ENCODE measurements around the gene HSPA4L.

The HSPA4L gene

GRCh38 chr4:127870281-127870680 is 88.2 kb downstream of the HSPA4L start:
- no peak for DNase-seq (ENCODE audit: low read depth in 2 of 2)

GRCh38 chr4:127870688-127871087 is 88.6 kb downstream of the HSPA4L start:
- DNase-seq (ENCODE audit: low read depth in 2 of 2) = no peak

DNA sequence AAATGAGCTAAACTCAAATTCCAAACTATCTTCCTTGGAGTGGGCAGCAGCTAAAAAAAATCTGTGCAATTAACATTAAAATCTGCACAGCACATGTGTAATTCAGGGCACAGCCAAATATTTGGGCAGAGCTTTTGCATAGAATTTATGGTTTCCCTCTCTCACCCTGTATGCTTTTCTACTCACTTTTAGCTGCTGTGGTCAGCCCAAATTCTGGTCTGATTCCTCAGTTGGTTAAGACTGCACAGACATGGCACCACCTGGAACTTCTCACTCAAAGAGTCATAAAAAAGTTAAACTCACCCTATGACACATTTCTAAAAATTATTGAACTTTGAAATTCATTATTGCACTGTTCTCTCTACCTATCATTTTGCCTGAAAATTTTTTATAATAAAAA is 93.7 kb downstream of the HSPA4L start:
- DNase-seq (ENCODE audit: low read depth in 2 of 2) = no peak

DNA sequence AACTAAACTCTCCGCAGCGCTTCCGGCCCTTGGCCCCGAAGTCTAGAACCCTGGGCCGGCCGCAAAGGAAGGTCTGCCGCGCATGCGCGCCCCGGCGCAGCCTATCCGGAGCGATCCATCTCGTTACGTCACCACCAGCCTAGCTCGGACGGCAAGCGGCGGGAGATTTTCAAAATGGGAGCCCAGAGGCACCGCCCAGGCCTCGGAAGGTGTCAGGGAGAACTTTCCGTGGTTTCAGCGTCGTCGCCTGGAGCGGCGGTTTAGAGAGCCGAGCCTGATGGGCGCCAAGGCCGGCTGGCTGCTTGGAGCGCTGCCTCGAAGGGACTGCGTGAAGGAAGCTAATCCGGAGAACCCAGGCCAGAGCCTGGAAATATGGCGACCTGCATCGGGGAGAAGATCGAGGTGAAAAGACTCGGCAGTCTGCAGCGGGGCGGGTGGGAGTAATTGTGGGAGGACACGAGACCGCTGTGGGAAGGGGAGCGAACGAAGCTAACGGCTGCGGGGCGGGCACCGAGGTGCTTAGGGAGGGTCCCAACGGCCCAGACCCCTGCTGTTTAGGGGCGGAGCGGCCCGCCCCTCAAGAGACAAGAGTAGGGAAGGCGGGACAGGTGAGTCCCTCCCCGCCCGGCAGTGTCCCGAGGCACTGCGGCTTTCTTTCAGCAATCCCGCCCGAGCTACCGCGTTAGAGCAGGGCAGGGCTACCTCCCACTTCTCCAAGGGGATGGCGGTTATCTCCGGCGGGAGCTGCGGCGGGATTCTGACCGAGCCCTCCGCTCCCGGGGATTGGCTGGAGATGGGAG is 98.8 kb downstream of the HSPA4L start, which contains the start of gene PLK4:
TSS of gene PLK4 (plus strand) at position 131 of the 800 bp plus-strand sequence. CDS start at position 373, 242 bp downstream.
- peak; percentile 91 for DNase-seq (ENCODE audit: low read depth in 2 of 2)

DNA sequence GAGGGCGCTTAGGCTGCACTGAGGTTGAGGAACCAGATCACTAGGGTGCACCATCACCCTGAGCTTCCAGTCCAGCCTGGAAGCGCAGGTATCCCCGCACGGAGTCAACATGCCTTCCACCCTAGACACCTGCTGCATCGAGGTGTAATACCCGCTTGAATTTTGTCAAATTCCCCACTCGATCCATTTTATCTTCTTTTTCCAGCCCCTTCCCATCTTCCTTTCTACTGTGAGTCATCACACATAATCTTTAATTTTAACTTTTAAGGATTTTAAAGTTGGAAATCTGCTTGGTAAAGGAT is 99.4 kb downstream of the HSPA4L start:
- no peak for DNase-seq (ENCODE audit: low read depth in 2 of 2)

- DNase-seq (ENCODE audit: low read depth in 2 of 2) = no peak
Measured at GRCh38 chr4:127888559-127888958, 106.4 kb downstream of the HSPA4L start.

DNA sequence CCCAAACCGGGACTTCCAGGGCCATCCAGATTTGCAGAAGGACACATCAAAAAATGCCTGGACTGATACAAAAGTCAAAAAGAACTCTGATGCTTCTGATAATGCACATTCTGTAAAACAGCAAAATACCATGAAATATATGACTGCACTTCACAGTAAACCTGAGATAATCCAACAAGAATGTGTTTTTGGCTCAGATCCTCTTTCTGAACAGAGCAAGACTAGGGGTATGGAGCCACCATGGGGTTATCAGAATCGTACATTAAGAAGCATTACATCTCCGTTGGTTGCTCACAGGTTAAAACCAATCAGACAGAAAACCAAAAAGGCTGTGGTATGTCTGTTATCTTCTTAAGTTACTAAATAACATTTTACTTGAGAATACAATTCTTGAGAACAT is 107.8 kb downstream of the HSPA4L start:
- no peak for DNase-seq (ENCODE audit: low read depth in 2 of 2)
